OCI-LY1 (cell line): ENCODE results near the gene VOPP1.

Experiments
- H2AFZ ChIP-seq: fragments of 200-600 bp; sonication (generic), shearing (Covaris generic); 2 replicates; pipeline ENCODE4 v1.6.0; 2014; ENCODE audit warnings: antibody characterized with exemption, mild to moderate bottlenecking, low read length
- H3F3A ChIP-seq: fragments of 200-600 bp; sonication (generic), shearing (Covaris generic); 2 replicates; pipeline ENCODE4 v1.6.0; 2014; ENCODE audit warnings: mild to moderate bottlenecking, antibody characterized with exemption, low read length, moderate library complexity; ENCODE audit not compliant: insufficient read depth
- H3K27ac ChIP-seq: fragments of 200-600 bp; sonication (generic); 2 replicates; pipeline ENCODE4 v1.5.1; 2014; ENCODE audit warnings: low read length, mixed run types, mild to moderate bottlenecking, low read depth; ENCODE audit not compliant: poor library complexity, severe bottlenecking
- H3K27me3 ChIP-seq: fragments of 200-600 bp; sonication (generic); 2 replicates; pipeline ENCODE4 v1.6.0; 2014; ENCODE audit warnings: antibody characterized with exemption, mild to moderate bottlenecking, low read length, moderate library complexity; ENCODE audit not compliant: insufficient read depth
- H3K36me3 ChIP-seq: fragments of 200-600 bp; sonication (generic); 2 replicates; pipeline ENCODE4 v1.6.1; 2014; ENCODE audit warnings: mild to moderate bottlenecking, antibody characterized with exemption, low read length, moderate library complexity, mixed read lengths; ENCODE audit not compliant: insufficient read depth
- H3K4me1 ChIP-seq: fragments of 200-600 bp; sonication (generic); 2 replicates; pipeline ENCODE4 v1.5.1; 2014; ENCODE audit warnings: mild to moderate bottlenecking, low read length, moderate library complexity; ENCODE audit not compliant: insufficient read depth, severe bottlenecking
- H3K4me2 ChIP-seq: fragments of 200-600 bp; sonication (generic), shearing (Covaris generic); 2 replicates; pipeline ENCODE4 v1.6.1; 2014; ENCODE audit warnings: low read length
- H3K4me3 ChIP-seq: fragments of 200-600 bp; sonication (generic); 2 replicates; pipeline ENCODE4 v1.5.1; 2014; ENCODE audit warnings: low read length, low read depth, mild to moderate bottlenecking, mixed read lengths; ENCODE audit not compliant: poor library complexity, severe bottlenecking
- H3K79me2 ChIP-seq: fragments of 200-600 bp; shearing (Covaris generic); 2 replicates; pipeline ENCODE4 v1.6.1; 2016; ENCODE audit warnings: mixed run types, low read length, mixed read lengths; ENCODE audit not compliant: insufficient read depth
- H3K9ac ChIP-seq: fragments of 200-600 bp; sonication (generic), shearing (Covaris generic); 2 replicates; pipeline ENCODE4 v1.6.1; 2014; ENCODE audit warnings: mild to moderate bottlenecking, low read length, mixed read lengths
- H3K9me2 ChIP-seq: fragments of 200-600 bp; sonication (generic), shearing (Covaris generic); 2 replicates; pipeline ENCODE4 v1.6.1; 2014; ENCODE audit warnings: low read depth, mild to moderate bottlenecking, low read length, mixed read lengths
- H3K9me3 ChIP-seq: fragments of 200-600 bp; shearing (Covaris generic); 2 replicates; pipeline ENCODE4 v1.6.1; 2014; ENCODE audit warnings: low read length, mixed read lengths
- H4K20me1 ChIP-seq: fragments of 200-600 bp; sonication (generic), shearing (Covaris generic); 2 replicates; pipeline ENCODE4 v1.6.0; 2016; ENCODE audit warnings: mild to moderate bottlenecking, low read length; ENCODE audit not compliant: insufficient read depth
- EZH2 ChIP-seq: fragments of 200-600 bp; sonication (generic), shearing (Covaris generic); IDR thresholded peaks from 2 replicates; pipeline ENCODE4 v1.8.0; 2017; ENCODE audit warnings: borderline replicate concordance, mixed run types, mild to moderate bottlenecking, antibody characterized with exemption, low read length, moderate library complexity, mixed read lengths
- TF ChIP-seq, protein P1 (sequence below): fragments of 200-600 bp; sonication (generic), shearing (Covaris generic); IDR thresholded peaks from 2 replicates; pipeline ENCODE4 v1.5.1; 2017; ENCODE audit warnings: mild to moderate bottlenecking, antibody characterized with exemption, low read length, moderate library complexity, mixed read lengths

The VOPP1 gene

DNA sequence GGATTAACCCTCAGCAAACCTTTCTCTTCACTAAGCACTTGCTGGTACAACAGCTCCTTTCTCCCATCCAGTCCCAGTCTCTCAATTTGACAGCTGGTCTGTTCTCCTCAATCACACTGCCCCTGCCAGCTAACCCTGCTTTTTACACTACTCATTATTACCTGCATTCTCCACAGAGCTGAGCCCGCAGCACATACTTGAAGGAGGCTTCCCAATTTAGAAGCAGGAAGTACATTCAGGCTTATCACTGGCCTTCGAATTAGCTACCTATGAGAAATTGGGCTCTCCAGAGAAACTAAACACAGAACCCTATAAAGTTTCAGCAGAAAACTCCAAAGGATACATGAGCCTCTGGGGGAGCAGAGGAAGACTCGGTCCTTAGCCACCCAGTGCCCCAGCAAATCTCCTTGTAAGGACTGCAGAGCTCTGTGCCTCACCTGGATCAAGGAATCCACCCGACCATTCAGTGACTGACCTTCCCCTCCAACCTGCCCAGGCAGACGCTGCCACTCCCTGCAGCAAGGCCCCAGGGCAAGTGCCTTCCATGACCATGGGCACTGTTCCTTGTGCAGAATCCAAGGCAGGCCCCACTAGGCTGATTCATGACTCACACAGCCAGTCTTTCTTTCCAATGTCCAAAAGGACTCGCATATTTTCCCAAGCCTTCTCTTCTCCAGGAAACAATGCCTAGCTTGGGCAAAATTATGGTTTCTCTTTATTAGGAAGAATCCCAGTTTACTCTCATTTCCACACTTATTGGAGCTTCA lies 68.0 kb downstream of the VOPP1 start:
- peak overlapping the region; percentile 42 for H3K4me2 ChIP-seq
- H3K9ac ChIP-seq, result peak overlapping the region; percentile 45; the same call in 1 of the 2 replicates
- peaks cover 79% of the 10 kb centered on the region for H3K4me1 ChIP-seq
- no peaks in the 10 kb centered on the region for H3K9me3 ChIP-seq
- H3K27me3 ChIP-seq, result no peaks in the 10 kb centered on the region
- peaks cover 21% of the 10 kb centered on the region for H3K79me2 ChIP-seq
- TF ChIP-seq EZH2, result no peak
- TF ChIP-seq, protein P1, sequence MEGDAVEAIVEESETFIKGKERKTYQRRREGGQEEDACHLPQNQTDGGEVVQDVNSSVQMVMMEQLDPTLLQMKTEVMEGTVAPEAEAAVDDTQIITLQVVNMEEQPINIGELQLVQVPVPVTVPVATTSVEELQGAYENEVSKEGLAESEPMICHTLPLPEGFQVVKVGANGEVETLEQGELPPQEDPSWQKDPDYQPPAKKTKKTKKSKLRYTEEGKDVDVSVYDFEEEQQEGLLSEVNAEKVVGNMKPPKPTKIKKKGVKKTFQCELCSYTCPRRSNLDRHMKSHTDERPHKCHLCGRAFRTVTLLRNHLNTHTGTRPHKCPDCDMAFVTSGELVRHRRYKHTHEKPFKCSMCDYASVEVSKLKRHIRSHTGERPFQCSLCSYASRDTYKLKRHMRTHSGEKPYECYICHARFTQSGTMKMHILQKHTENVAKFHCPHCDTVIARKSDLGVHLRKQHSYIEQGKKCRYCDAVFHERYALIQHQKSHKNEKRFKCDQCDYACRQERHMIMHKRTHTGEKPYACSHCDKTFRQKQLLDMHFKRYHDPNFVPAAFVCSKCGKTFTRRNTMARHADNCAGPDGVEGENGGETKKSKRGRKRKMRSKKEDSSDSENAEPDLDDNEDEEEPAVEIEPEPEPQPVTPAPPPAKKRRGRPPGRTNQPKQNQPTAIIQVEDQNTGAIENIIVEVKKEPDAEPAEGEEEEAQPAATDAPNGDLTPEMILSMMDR, result 0 out of 2 replicates have a peak, but pooled peaks have one; percentile 16
- H3K9me2 ChIP-seq, result no peaks in the 10 kb centered on the region
- no peak overlapping the region for H3K4me3 ChIP-seq
- peak overlapping the region; percentile 86 for H3K27ac ChIP-seq
- H4K20me1 ChIP-seq, result no peaks in the 10 kb centered on the region
- no peak overlapping the region for H2AFZ ChIP-seq
- peaks cover 51% of the 10 kb centered on the region; the same call in 1 of the 2 replicates for H3K36me3 ChIP-seq
- no peaks in the 10 kb centered on the region for H3F3A ChIP-seq

DNA sequence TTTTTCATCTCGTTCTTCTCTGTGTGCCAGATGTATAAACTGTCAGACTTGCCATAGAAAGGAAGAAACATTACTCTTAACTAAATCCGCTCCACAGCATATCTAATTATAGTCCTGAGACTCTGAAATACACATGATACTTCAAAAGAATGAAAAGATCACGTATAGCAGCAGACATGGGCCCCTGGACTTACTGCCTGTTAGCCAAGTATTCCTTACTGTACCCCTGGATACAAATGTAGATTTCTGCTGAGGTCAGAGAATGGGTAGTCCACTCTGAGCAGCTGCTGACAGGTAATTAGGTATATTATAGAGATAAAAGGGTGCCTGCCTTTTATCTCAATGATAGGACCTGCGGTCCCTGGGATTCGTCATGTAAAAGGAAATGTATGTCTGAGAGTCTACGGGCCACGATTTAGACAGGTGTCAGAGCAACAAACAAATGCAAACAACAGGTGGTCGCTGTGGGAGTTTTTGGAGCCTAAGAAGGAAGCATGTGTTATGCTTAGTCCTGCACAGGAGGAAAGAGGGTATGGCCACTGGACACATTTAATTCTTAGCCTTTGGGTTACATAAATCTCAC lies 69.4 kb downstream of the VOPP1 start:
- H4K20me1 ChIP-seq, result no peaks in the 10 kb centered on the region
- H3K4me1 ChIP-seq, result peaks cover 67% of the 10 kb centered on the region
- no peaks in the 10 kb centered on the region for H3K9me3 ChIP-seq
- no peak overlapping the region for H2AFZ ChIP-seq
- TF ChIP-seq, protein P1, result no peak
- TF ChIP-seq EZH2, result no peak
- H3K4me3 ChIP-seq, result peak overlapping the region; percentile 0
- no peaks in the 10 kb centered on the region for H3F3A ChIP-seq
- peaks cover 21% of the 10 kb centered on the region for H3K79me2 ChIP-seq
- peaks cover 59% of the 10 kb centered on the region; the same call in 1 of the 2 replicates for H3K36me3 ChIP-seq
- no peaks in the 10 kb centered on the region for H3K27me3 ChIP-seq
- H3K4me2 ChIP-seq, result peak overlapping the region; percentile 42
- H3K9ac ChIP-seq, result peak overlapping the region; percentile 45; the same call in 1 of the 2 replicates
- H3K9me2 ChIP-seq, result no peaks in the 10 kb centered on the region
- peak overlapping the region; percentile 86 for H3K27ac ChIP-seq

DNA sequence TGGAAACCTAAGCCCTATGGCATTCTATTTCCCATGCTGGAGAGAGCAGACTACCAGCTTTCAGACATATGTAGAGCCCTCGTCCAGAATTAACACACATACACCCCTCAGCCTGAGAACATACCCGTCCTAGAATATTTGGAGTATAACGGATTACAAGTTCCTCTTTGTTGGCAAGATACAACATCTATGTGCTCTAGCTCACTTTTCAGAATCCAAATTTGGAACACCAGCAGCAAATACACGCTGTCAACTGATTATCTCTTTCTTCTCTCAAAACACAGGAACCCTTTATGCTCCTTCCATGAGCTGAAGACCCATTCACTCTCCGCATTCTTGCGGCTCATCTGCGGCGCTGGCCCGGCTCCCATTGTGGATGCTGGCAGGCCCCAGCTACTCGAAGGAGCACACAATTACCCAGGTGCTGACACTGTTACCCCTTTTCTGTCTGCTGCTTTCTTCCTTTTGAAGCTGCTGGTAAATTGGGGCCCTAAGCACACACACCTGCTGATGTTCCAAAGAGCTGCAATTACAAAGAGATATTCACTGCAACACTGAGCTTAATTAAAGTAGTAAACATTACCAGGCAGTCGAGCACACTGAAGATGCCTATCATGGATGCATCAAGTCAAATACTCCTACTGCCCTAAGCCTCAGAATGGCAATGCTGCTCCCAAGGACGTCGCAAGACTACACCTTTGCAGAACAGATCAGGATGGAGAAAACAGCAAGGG lies 70.0 kb downstream of the VOPP1 start:
- no peaks in the 10 kb centered on the region for H4K20me1 ChIP-seq

More for the DNA sequence above, 70.0 kb downstream of the VOPP1 start:
- H3K27me3 ChIP-seq, result no peaks in the 10 kb centered on the region
- peak overlapping the region; percentile 42 for H3K4me2 ChIP-seq
- H3K36me3 ChIP-seq, result peaks cover 59% of the 10 kb centered on the region
- no peaks in the 10 kb centered on the region for H3K9me3 ChIP-seq
- H3K27ac ChIP-seq, result peak overlapping the region; percentile 86
- no peak overlapping the region for H3K4me3 ChIP-seq
- no peak overlapping the region for H2AFZ ChIP-seq
- no peaks in the 10 kb centered on the region for H3F3A ChIP-seq
- peaks cover 21% of the 10 kb centered on the region for H3K79me2 ChIP-seq
- TF ChIP-seq, protein P1, result no peak
- peaks cover 60% of the 10 kb centered on the region for H3K4me1 ChIP-seq
- peak overlapping the region; percentile 21; the same call in 1 of the 2 replicates for H3K9ac ChIP-seq
- no peaks in the 10 kb centered on the region for H3K9me2 ChIP-seq
